GM18873 (cell line): Measurements from ENCODE around the gene CD99.
"Not testable (repeated sequence)": the region's sequence is repeated elsewhere in the genome, so short reads cannot be mapped to it uniquely, and the experiment has no call there.

Source experiments
- ATAC-seq: cut with Tn5 transposase; IDR thresholded peaks from one replicate; pipeline ENCODE4 v1.9.1; 2021; ENCODE audit warnings: mild to moderate bottlenecking, moderate library complexity, moderate number of reproducible peaks; ENCODE audit not compliant: unreplicated experiment, low FRiP score

The CD99 gene

DNA sequence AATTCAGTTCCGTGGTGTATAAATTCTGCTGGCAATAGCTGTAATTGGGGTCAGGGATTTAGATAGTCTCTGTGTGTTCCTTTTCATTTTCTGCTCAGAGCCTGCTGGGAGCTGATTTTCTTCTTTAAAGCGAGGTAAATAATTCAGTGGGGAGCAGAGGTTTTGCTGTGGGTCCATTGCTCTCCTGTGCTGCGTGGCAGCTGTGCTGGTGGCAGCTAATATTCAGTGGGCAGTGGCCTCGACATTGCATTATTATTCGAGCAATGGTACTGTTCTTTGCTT, 74.4 kb downstream of the CD99 start:
- no peak for ATAC-seq

DNA sequence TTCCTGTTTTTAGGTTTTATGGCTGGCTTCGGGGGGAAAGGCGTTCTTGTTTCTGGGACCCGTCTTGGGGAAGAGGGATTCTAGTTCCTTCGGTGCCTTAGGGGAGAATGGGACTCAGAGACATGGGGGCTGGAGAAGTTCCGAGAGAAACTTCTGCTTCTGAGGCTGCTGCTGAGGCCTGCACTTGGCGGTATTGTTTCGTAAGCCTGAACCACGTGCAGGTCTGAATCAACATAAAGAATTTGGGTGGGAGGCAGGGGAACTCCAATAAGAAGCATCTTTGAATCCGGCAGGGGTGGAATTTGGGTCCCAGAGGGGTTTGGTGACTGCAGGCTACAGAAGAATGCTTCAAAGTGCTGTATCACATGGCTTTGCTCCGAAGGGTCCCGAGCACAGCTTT, 75.8 kb downstream of the CD99 start:
- ATAC-seq = no peak

DNA sequence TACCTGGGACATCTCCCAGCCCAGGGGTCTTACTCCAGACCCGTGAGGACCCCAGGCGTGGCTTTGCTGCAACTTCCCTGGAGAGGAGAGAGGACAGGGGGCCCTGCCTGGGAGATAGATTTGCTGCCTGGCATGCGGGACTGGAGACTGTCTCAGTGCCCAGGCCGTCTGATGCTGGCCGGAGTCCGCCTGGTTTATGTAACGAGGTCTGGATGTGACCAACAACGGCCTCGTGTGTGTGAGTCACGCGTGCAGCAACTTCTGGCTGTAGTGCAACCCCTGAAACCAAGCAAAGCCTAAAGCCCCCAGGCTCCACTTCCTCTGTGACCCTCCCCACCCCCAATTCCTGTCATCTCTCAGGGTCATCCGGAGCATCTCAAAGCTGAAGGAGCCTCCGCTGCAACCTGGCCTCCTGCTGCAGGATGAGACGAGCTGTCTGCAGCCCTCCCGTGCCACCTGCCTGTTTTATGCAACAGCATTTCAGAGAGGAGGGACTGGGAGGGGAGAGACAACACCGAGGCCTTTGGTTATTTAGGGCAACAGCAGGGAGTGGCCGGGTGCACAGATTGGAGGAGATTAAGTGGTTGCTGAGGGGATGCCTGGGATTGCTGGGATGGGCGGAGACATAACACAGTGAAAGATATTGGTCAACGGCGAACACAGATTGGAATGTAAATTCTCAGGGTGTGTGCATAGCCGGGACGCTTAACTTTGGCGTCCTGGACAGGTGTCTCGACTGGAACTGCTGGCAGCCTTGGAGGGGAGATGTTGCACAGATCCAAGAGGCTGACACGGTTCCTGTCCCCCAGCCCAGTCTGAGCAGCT, 76.7 kb downstream of the CD99 start:
- no peak for ATAC-seq

DNA sequence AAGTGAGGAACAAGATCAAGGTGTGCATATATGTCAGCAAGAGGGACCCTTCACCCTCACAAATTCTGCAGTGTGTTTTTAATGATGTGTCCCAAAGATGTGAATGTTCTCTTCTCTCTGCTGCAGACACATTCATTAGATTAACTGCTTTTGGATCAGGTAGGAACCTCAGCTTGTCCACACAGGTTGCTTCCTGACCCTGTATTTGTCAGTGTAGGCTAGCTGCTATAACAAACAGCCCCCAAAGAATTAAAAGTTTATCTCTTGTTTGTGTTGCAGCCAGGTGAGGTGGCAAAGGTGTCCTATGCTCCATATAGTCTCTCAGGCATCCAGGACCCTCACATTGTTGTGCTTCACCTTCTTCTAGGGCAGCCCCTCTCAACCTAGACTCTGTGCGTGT, 78.5 kb downstream of the CD99 start:
- ATAC-seq = no peak

DNA sequence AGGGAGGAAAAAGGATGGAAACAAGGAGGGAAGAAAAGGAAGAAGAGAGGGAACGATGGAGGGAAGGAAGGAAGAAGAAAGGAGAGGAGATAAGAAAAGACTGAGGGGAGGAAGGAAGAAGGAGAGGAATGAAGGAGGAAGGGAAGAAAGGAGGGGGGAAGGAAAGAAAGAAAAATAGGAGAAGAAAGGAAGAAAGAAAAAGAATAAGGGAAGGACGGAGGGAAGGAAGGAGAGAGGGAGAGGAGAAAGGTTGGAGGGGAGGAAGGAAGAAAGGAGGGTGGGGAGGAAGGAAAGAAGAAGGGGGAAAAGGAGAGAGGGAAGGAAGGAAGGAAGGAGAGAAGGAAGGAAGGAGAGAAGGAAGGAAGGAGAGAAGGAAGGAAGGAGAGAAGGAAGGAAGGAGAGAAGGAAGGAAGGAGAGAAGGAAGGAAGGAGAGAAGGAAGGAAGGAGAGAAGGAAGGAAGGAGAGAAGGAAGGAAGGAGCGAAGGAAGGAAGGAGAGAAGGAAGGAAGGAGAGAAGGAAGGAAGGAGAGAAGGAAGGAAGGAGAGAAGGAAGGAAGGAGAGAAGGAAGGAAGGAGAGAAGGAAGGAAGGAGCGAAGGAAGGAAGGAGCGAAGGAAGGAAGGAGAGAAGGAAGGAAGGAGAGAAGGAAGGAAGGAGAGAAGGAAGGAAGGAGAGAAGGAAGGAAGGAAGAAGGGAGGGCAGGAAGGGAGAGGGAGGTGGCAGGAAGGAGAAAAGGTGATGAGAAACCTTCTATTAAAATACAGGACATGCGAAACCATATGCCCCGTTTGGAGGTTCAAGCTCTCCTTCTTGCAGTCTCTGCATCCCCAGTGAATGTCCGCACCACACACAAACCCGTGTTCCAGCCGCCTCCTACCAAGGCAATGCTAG, 82.3 kb downstream of the CD99 start:
- ATAC-seq = not testable (repeated sequence)

DNA sequence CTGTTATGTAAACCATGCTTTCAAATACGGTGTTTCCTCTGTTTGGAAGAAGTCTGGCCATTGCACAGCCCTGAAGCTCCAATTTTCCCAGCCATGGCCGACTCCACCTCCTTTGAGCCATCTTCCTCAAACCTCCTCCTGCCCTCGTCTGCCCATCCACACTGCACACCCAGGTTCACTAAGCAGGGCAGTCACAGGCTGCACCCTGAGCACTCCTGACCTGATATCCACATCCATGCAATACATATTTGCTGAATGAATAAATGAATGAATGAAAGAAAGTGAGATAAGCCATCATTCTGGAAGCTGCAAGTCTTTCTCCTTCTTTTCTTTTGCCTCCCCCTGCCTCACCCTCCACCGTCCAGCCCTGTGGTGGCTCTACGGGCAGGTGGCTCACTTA, 83.0 kb downstream of the CD99 start:
- ATAC-seq = no peak

DNA sequence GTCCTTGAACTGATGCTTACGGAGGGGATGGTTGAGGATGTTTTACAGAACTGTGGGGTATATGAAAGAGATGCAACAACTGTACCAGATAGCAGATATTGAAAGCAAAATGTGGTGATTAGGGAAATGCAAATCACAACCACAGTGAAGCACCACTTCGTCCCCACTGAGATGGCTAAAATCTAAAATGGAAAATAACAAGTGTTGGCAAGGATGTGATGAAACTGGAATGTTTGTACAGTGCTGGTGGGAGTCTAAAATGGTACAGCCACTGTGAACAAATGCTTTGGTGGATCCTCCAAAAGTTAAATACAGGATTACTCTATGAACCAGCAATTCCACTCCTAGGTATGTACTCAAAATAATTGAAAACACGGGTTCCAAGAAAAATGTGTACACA, 83.7 kb downstream of the CD99 start:
- no peak for ATAC-seq

DNA sequence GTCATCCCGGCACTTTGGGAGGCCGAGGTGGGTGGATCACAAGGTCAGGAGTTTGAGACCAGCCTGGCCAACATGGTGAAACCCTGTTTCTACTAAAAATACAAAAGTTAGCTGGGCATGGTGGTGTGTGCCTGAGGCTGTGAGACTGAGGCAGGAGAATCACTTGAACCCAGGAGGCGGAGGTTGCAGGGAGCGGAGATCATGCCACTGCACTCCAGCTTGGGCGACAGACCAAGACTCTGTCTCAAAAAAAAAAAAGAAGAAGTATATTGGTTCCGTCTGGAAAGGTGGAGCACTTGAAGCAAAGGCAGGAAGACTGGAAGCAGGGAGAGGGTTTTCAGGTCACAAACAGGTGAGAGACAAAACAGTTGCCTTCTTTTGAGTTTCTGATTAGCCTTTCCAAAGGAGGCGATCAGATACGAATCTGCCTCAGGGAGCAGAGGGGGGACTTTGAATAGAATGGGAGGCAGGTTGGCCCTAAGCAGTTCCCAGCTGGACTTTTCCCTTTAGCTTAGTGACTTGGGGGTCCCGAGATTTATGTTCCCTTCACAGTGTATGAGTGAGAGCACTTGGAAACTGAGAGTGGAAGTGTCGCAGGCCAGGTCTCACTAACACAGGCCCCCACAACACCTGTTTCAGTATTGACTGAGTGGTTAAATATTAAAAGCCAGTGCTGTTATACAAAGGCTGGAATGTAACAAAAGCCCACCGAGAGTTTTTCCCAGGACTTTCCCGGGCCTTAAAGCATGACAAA, 89.6 kb downstream of the CD99 start:
- ATAC-seq = not testable (repeated sequence)

DNA sequence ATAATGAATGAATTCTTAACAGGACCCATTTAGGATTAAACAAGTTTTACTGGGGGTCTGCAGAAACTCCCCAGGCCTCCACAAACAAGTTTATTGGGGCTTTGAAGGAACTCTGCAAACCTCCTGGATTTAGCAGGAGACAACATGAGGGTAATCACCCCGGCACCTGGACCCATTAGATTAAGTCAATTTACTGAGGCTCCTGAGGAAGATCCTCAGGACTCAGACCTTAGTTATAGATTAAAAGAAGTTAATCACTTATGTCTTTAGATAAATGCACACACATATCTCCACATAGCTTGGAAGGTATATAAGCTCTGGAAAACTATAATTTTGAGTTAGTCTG, 90.1 kb downstream of the CD99 start:
- no peak for ATAC-seq

DNA sequence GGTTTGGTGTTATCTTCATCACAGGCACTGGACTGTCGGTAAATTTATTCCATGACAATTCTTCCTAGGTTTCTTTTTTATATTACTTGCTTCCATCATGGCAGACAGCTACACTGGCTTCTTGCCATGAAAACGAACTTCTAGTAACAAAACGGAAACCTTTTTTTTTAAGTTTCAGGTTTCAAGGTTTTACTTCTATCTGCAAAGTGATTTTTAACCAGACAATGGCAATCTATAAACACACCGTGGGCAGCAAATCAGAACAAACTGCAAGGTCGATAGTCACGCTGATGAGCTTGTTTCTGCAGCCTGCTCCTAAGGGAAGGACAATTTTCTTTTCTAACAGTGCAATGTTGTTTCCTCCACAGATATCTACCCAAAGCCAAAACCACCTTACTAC, 90.6 kb downstream of the CD99 start:
- no peak for ATAC-seq

DNA sequence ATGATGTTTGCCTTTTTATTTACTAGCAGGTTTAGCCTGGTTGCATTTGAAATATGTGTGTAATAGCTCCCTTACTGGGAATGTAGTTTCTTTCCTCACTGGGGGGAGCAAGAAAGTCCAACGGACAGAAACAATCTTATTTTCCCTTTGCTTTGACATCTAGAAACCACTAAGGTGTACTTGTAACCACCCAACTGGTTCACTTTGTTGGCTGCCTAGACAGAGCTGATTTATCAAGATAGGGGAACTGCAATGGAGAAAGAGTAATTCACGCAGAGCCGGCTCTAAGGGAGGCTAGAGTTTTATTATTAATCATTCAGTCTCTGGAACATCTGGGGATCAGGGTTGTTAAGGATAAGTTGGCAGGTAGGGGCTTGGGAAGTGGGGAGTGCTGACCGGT, 91.1 kb downstream of the CD99 start:
- ATAC-seq = no peak

DNA sequence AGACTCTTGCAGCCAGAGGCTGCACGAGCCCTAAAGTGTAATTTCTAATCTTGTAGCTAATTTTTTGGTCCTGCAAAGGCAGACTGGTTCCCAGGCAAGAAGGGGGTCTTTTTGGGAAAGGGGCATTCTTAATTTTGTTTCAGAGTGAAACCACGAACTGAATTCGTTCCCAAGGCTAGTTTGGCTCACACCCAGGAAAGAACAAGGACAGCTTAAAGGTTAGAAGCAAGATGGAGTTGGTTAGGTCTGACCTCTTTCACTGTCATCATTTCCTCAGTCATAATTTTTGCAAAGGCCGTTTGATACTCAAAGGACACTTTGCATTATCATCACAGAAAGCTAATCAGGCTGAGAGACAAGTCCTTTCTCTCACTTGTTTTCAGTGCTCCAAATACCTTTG, 91.7 kb downstream of the CD99 start:
- ATAC-seq = no peak

DNA sequence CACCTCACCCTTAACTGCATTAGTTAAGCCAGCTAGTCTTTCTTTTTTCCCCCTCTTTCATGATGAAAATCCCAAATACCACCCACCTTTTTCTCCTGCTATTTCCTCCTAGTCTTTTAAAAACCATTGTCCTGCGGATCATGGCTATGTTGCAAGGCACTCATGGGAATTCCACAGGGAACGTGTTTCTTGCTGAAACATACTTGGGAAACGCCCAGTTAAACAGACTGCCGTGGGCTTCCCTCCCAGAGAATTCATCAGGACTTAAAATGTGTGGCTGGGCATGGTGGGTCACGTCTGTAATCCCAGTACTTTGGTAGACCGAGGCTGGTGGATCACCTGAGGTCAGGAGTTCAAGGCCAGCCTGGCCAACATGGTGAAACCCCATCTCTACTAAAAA, 92.9 kb downstream of the CD99 start:
- no peak for ATAC-seq

DNA sequence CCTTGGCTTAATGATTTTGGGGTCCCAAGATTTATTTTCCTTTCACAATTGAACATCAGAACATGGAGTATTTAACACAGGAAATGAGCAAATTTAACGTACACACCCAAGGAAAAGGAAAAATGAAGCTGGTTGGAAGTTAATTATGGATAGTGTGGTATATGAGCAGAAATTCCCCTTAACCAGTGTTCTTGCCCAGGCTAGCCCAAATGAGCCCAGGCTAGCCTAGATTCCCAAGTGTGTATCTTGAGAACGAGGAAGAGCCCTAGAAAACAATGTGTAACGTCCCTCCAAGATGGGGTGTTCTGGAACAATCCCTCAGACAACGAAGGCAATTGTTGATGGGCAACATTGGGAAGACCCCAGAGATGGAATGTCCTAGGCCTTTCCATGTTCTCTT, 94.4 kb downstream of the CD99 start:
- no peak for ATAC-seq

DNA sequence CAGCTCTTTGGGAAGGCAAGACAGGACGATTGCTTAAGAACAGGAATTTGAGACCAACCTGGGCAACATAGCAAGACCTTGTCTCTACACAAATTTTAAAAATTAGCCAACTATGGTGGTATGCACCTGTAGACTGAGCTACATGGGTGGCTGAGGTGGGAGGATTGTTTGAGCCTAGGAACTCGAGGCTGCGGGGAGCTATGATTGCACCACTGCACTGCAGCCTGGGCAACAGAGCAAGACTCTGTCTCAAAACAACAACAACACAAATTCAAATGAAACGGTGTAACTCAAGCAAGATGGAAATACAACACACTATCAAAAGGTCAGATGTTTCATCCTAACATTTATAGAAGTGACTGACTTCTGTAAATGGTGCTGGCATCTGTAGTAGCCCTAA, 97.9 kb downstream of the CD99 start:
- ATAC-seq = no peak

DNA sequence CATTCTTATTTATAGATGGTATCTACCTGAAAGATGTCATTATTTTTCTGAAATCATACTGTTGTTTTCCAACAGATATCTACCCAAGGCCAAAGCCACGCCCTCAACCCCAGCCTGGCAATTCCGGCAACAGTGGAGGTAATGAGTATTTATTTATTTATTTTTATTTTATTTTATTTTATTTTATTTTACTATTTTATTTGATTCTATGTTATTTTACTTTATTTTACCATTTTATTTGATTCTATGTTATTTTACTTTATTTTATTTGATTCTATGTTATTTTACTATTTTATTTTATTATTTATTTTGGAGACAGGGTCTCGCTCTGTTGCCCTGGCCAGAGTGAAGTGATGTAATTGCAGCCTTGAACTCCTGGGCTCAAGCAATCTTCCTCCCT, 98.5 kb downstream of the CD99 start:
- ATAC-seq = no peak
